ENCODE results near the gene YOD1.

- no peak for TF ChIP-seq CTCF (IDR thresholded peaks at IDR 0.05; ENCODE audit: low read length)
- TF ChIP-seq EZH2 (IDR thresholded peaks at IDR 0.05; ENCODE audit: borderline replicate concordance, low read length), result no peak
Observed at GRCh38 chr1:207069061-207069460, 18.1 kb upstream of the YOD1 start.
